ENCODE results near the gene NAP1L4. TPM values are rescaled to one million over a fixed set of nuclear protein-coding genes. Genes with fewer than 3 reads are reported as not detected.

The NAP1L4 gene
- total and polyA plus RNA-seq, 2 donors (not counting 1 experiment from before 2014, with no cell fraction given), result 62.1 to 133 TPM

- Mint-ChIP-seq H3K9me3 (ENCODE audit: insufficient read depth) (no peaks in the 10 kb centered on the region), H3K4me1 (peaks cover 4% of the 10 kb centered on the region), H3K4me3 (no peak overlapping the region), H3K27ac (no peak overlapping the region), H3K27me3 (no peaks in the 10 kb centered on the region)
- Histone ChIP-seq H3K4me3 (ENCODE audit: control extremely low read depth in 1 of 5, extremely low read depth in 1 of 5, insufficient read depth in 1 of 5, low read depth in 2 of 5, low read length in 4 of 5) (no peak overlapping the region), H3K4me1 (ENCODE audit: control insufficient read depth in 2 of 2, insufficient read depth in 2 of 2, low read length in 2 of 2) (peaks cover 3 to 4% of the 10 kb centered on the region in 2 donors), H3K27me3 (replicated peaks in 1 of 4; ENCODE audit: control extremely low read depth in 1 of 4, control insufficient read depth in 3 of 4, insufficient read depth in 4 of 4, low read length in 3 of 4) (no peaks in the 10 kb centered on the region), H4K20me1 (ENCODE audit: control insufficient read depth, insufficient read depth, low read length, poor library complexity, severe bottlenecking) (no peaks in the 10 kb centered on the region), H3K4me2 (replicated peaks; ENCODE audit: low read depth, low read length, poor library complexity, severe bottlenecking) (no peak overlapping the region), H3K79me2 (ENCODE audit: control insufficient read depth, insufficient read depth, low read length) (no peaks in the 10 kb centered on the region), H3K36me3 (replicated peaks in 1 of 2; ENCODE audit: control extremely low read depth in 1 of 2, control insufficient read depth in 1 of 2, extremely low read depth in 1 of 2, insufficient read depth in 2 of 2, low read length in 1 of 2) (peaks cover 11 to 87% of the 10 kb centered on the region in 2 experiments), H3K27ac (ENCODE audit: low read length in 2 of 2) (no peak overlapping the region), H3K9ac (ENCODE audit: low read length) (no peak overlapping the region), H2AFZ (ENCODE audit: insufficient read depth, low read depth, low read length, poor library complexity, severe bottlenecking) (no peak overlapping the region), H3K9me3 (ENCODE audit: control extremely low read depth in 1 of 3, control insufficient read depth in 2 of 3, insufficient read depth in 1 of 3, low read length in 2 of 3) (no peaks in the 10 kb centered on the region)
- CTCF ChIA-PET, result no interaction called here
- DNase-seq (no peak), ATAC-seq (ENCODE audit: low read depth) (no peak)
- TF ChIP-seq EZH2 (IDR thresholded peaks at IDR 0.05; ENCODE audit: borderline replicate concordance, insufficient read depth, low read depth, low read length, poor library complexity, severe bottlenecking) (no peak), CTCF (IDR thresholded peaks at IDR 0.05) (no peak)
- WGBS (ENCODE audit: insufficient coverage), result no CpG with 5 or more reads among the region's 1 CpG
- intact Hi-C loops (cut with micrococcal nuclease), result no loop called here
- POLR2A ChIA-PET, result interaction anchor here (0.6 kb wide), 1 partner anchor 62 kb away, joined by 7 read pairs; no protein-coding TSS in a partner anchor
Observed at GRCh38 chr11:2950825-2951224, 41.3 kb downstream of the NAP1L4 start.

- Histone ChIP-seq H3K9ac (ENCODE audit: low read length) (no peak overlapping the region), H3K79me2 (ENCODE audit: control insufficient read depth, insufficient read depth, low read length) (no peaks in the 10 kb centered on the region), H3K4me2 (replicated peaks; ENCODE audit: low read depth, low read length, poor library complexity, severe bottlenecking) (no peak overlapping the region), H3K4me3 (ENCODE audit: control extremely low read depth in 1 of 5, extremely low read depth in 1 of 5, insufficient read depth in 1 of 5, low read depth in 2 of 5, low read length in 4 of 5) (no peak overlapping the region), H3K9me3 (ENCODE audit: control extremely low read depth in 1 of 3, control insufficient read depth in 2 of 3, insufficient read depth in 1 of 3, low read length in 2 of 3) (no peaks in the 10 kb centered on the region), H3K36me3 (replicated peaks in 1 of 2; ENCODE audit: control extremely low read depth in 1 of 2, control insufficient read depth in 1 of 2, extremely low read depth in 1 of 2, insufficient read depth in 2 of 2, low read length in 1 of 2) (peaks cover 11 to 82% of the 10 kb centered on the region in 2 experiments), H2AFZ (ENCODE audit: insufficient read depth, low read depth, low read length, poor library complexity, severe bottlenecking) (no peak overlapping the region), H3K27me3 (replicated peaks in 1 of 4; ENCODE audit: control extremely low read depth in 1 of 4, control insufficient read depth in 3 of 4, insufficient read depth in 4 of 4, low read length in 3 of 4) (no peaks in the 10 kb centered on the region), H3K27ac (ENCODE audit: low read length in 2 of 2) (no peak overlapping the region), H4K20me1 (ENCODE audit: control insufficient read depth, insufficient read depth, low read length, poor library complexity, severe bottlenecking) (no peaks in the 10 kb centered on the region), H3K4me1 (ENCODE audit: control insufficient read depth in 2 of 2, insufficient read depth in 2 of 2, low read length in 2 of 2) (peaks cover 6 to 7% of the 10 kb centered on the region in 2 donors)
- no peaks in the 10 kb centered on the region for H3K9me3 Mint-ChIP-seq (ENCODE audit: insufficient read depth)
- no peak overlapping the region for H3K4me3 Mint-ChIP-seq
- no peak for ATAC-seq (ENCODE audit: low read depth)
- CTCF ChIA-PET, result no interaction called here
- intact Hi-C loops (cut with micrococcal nuclease), result no loop called here
- no peaks in the 10 kb centered on the region for H3K27me3 Mint-ChIP-seq
- no peak for DNase-seq
- WGBS (ENCODE audit: insufficient coverage), result 98% methylated on average over 11 of the region's 11 CpGs
- H3K27ac Mint-ChIP-seq, result no peak overlapping the region
- TF ChIP-seq EZH2 (IDR thresholded peaks at IDR 0.05; ENCODE audit: borderline replicate concordance, insufficient read depth, low read depth, low read length, poor library complexity, severe bottlenecking) (no peak), CTCF (IDR thresholded peaks at IDR 0.05) (no peak)
- H3K4me1 Mint-ChIP-seq, result peaks cover 11% of the 10 kb centered on the region
- POLR2A ChIA-PET, result no interaction called here
Observed at GRCh38 chr11:2949920-2950319, 42.2 kb downstream of the NAP1L4 start.

Measured in B cell (primary cell).